Measurements from ENCODE around the gene LRP1B.
"Not testable (repeated sequence)": the region's sequence is repeated elsewhere in the genome, so short reads cannot be mapped to it uniquely, and the experiment has no call there.

Gene LRP1B

GRCh38 chr2:140975237-140975636, 1155.6 kb downstream of the LRP1B start:
- no peak for DNase-seq

- no peak for DNase-seq
These were observed 1158.1 kb downstream of the LRP1B start for GRCh38 chr2:140972724-140973123.

GRCh38 chr2:140964324-140964723, 1166.5 kb downstream of the LRP1B start:
- not testable (repeated sequence) for DNase-seq

GRCh38 chr2:140949932-140950331, 1180.9 kb downstream of the LRP1B start:
- no peak for DNase-seq

- no peak for DNase-seq
These were observed 1183.6 kb downstream of the LRP1B start for GRCh38 chr2:140947236-140947635.

GRCh38 chr2:140943867-140944266, 1186.9 kb downstream of the LRP1B start:
- no peak for DNase-seq

GRCh38 chr2:140942284-140942683, 1188.5 kb downstream of the LRP1B start:
- DNase-seq = no peak

GRCh38 chr2:140929849-140930248, 1201.0 kb downstream of the LRP1B start:
- no peak for DNase-seq

GRCh38 chr2:140918426-140918825, 1212.4 kb downstream of the LRP1B start:
- DNase-seq = no peak

GRCh38 chr2:140916410-140916809, 1214.4 kb downstream of the LRP1B start:
- no peak for DNase-seq

GRCh38 chr2:140910683-140911082, 1220.1 kb downstream of the LRP1B start:
- DNase-seq = no peak

- no peak for DNase-seq
These were observed 1225.6 kb downstream of the LRP1B start for GRCh38 chr2:140905083-140905781.

- DNase-seq = no peak
These were observed 1235.4 kb downstream of the LRP1B start for GRCh38 chr2:140895378-140895777.

GRCh38 chr2:140893685-140894084, 1237.1 kb downstream of the LRP1B start:
- DNase-seq = no peak

GRCh38 chr2:140892911-140893637, 1237.7 kb downstream of the LRP1B start:
- no peak for DNase-seq

GRCh38 chr2:140892436-140892835, 1238.4 kb downstream of the LRP1B start:
- DNase-seq = no peak

- no peak for DNase-seq
These were observed 1239.1 kb downstream of the LRP1B start for GRCh38 chr2:140891614-140892212.

- no peak for DNase-seq
These were observed 1247.9 kb downstream of the LRP1B start for GRCh38 chr2:140882671-140883620.

- no peak for DNase-seq
These were observed 1250.2 kb downstream of the LRP1B start for GRCh38 chr2:140880573-140880972.

- no peak for DNase-seq
These were observed 1254.8 kb downstream of the LRP1B start for GRCh38 chr2:140876015-140876414.

GRCh38 chr2:140873915-140874531, 1256.8 kb downstream of the LRP1B start:
- no peak for DNase-seq

GRCh38 chr2:140869925-140870324, 1260.9 kb downstream of the LRP1B start:
- DNase-seq = no peak
